HG03565 (cell line): ENCODE data around the gene TENT5D.
"Not testable (repeated sequence)": the region's sequence is repeated elsewhere in the genome, so short reads cannot be mapped to it uniquely, and the experiment has no call there.

ENCODE experiments used
- ATAC-seq: cut with Tn5 transposase; IDR thresholded peaks from one replicate; pipeline ENCODE4 v1.9.1; 2021; ENCODE audit warnings: mild to moderate bottlenecking, moderate library complexity; ENCODE audit not compliant: unreplicated experiment

TENT5D gene

GRCh38 chrX:80420147-80420546 is at the start of gene TENT5D:
Gene TENT5D, plus strand, starts transcription at chrX:80420447. Its CDS starts 22,093 bp downstream, at chrX:80442540.
- no peak for ATAC-seq

GRCh38 chrX:80385651-80386050 is 34.6 kb upstream of the TENT5D start:
- ATAC-seq, result not testable (repeated sequence)

- no peak for ATAC-seq
These were observed 32.0 kb upstream of the TENT5D start for GRCh38 chrX:80388206-80388605.

DNA sequence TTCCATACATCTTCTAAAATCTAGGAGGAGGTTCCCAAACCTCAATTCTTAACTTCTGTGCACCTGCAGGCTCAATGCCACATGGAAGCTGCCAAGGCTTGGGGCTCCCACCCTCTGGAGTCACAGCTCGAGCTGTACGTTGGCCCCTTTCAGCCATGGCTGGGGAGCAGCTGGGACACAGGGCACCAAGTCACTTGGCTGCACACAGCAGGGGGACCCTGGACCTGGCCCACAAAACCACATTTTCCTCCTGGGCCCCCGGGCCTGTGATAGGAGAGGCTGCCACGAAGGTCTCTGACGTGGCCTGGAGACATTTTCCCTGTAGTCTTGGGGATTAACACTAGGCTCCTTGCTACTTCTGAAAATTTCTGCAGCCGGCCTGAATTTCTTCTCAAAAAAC is 8.2 kb upstream of the TENT5D start:
- no peak for ATAC-seq

DNA sequence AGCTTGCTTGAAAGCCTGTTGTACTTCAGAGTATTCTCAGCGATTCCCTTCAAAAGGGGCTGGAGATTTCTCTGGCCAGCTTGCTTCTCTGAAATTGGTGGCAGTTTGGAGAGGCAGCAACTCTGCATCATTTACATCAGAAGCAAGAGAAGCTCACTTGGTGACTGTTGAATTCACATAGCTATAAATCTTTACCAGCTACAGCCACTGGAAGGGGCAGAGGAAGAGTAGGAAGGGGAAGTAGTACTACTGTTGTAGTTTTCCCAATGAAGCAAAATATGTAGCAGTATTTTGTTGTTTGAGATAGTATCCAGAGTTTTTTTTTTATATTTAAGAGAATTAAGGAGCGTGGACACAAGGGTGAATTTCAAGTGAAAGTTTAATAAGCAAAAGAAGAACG is 2.8 kb downstream of the TENT5D start:
- no peak for ATAC-seq

GRCh38 chrX:80423744-80424143 is 3.5 kb downstream of the TENT5D start:
- no peak for ATAC-seq

DNA sequence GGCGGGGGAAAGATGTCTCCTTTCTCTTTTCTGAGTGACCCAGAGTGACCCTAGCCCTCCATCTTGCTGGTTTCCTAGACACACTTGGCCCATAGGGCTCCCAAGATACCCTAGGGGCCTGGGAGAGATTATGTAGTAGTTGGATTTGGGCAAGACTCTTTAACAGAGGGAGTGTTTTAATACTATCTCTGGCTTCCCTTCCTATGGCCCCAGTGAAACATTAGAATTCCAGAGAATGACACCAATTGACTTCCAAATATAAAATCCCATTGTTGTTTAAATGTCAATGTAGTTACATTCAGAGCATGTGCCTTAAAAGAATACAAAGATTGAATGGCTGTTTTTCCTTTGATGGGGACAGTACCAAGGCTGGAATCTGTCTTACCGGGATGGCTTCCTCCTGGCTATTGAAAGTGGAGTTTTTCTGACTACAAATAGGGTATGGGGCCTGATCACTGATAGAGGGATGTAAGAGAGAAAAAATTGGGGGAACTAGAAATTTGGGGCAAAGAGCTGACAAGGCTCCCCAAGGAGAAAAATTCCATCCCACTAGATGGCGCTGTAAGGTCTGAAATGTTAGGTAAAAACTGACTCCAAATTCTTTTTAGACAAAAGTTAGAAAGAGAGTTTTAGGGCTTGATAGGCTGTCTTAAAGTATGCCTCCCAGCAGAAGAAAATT is 10.7 kb downstream of the TENT5D start:
- no peak for ATAC-seq

DNA sequence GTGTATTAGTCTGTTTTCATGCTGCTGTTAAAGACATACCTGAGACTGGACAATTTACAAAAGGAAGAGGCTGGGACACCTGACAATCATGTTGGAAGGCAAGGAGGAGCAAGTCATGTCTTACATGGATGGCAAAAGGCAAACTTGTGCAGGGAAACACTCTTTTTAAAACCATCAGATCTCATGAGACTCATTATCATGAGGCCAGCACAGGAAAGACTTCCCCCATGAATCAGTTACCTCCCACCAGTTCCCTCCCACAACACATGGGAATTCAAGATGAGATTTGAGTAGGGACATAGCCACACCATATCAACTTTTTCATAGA is 11.2 kb downstream of the TENT5D start:
- no peak for ATAC-seq

DNA sequence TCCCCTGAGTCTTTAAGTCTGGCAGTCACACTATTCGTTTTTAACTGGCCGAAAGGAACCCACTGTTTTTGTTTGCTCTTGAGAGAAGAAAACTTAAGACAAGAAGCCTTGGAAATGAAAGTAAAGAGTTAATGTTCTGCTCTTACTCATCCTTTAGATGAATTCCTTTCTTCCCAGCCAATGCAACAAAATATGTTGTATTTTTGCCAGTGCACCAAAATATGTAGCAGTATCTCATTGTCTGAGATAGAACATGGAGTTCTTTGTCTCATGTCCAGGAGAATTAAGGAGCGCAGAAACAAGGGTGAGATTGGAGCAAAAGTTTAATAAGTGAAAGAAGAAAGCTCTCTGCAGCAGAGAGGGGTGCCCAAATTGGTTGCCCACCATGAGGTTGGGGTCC is 12.2 kb downstream of the TENT5D start:
- ATAC-seq, result no peak

- ATAC-seq, result no peak
These were observed 12.6 kb downstream of the TENT5D start for GRCh38 chrX:80432863-80433262.

- ATAC-seq, result not testable (repeated sequence)
These were observed 47.9 kb downstream of the TENT5D start for GRCh38 chrX:80468166-80468565.

DNA sequence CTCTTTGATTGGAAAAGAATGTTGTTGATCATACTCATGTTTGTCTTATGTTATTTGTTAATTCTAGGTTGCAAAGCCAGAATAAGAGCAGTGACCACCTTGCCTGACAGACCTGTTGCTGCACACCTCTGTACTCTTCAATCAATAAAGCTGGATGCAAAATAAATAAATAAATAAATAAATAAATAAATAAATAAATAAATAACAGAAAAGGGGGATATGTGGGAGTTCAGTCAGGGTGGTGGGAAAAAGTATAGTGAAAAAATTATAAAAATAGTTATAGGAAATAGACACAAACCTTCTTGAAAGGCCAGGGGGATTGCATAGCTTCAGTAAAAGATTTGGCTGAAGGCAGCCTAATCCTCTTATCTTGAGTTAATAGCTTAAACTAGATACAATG is 51.3 kb downstream of the TENT5D start:
- no peak for ATAC-seq

DNA sequence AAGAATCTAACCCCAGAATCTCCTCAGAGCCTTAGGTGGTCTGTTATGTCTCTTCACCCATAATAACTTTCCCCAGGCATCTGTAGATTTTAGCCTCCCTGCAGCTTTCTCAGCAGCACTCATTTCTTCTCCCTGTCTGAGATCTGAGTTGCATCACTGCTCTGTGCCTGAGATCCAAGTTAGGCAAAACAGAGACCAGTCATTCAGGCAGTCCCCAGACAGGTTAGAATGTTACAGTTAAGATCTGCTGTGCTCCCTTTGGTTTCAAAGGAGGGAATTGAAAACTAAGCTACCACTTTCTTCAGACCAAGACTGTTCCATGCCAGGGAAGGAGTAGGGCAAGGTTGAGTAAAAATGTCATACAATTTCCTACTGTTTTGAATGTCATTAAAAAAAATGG is 65.3 kb downstream of the TENT5D start:
- ATAC-seq, result no peak

- ATAC-seq, result no peak
These were observed 66.1 kb downstream of the TENT5D start for GRCh38 chrX:80486299-80486698.

DNA sequence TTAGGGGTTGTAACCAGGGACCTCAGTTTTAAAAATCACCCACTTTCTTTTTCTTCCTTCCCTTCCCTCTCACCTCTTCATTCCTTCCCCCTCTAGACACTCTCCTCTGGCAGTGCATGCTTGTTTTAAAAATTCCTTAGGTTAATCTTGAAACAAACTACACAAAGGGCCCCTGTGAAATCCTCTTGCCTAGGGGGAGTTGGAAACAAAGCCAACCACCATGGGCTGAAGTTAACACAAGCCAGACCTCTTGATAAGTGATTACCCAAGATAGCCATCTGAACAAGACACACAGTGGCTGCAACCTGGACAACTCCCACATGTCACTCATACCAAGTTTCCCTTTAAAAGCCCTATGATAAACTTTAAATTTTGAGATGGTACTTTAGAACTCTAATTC is 68.9 kb downstream of the TENT5D start:
- no peak for ATAC-seq
